DOHH2 (cell line): ENCODE results near the gene CPZ.

Experiments used
- CTCF ChIP-seq: fragments of 200-600 bp; sonication (generic); IDR thresholded peaks from one replicate; pipeline ENCODE4 v1.5.1; 2014; ENCODE audit warnings: antibody characterized with exemption, mild to moderate bottlenecking, low read depth, low read length; ENCODE audit not compliant: poor library complexity, severe bottlenecking
- EZH2phosphoT487 ChIP-seq: fragments of 200-600 bp; sonication (generic); IDR thresholded peaks from 2 replicates; pipeline ENCODE4 v1.6.1; 2017; ENCODE audit warnings: borderline replicate concordance, mild to moderate bottlenecking, antibody characterized with exemption, low read length, moderate library complexity, mixed read lengths

- TF ChIP-seq CTCF (no peak), EZH2phosphoT487 (no peak)
Measured at GRCh38 chr4:8589823-8590545, 2.6 kb upstream of the CPZ start.
